HG02981 (cell line): ENCODE measurements around the gene SLFNL1.

Experiments
- ATAC-seq: cut with Tn5 transposase; IDR thresholded peaks from one replicate; pipeline ENCODE4 v1.9.1; 2021; ENCODE audit warnings: mild to moderate bottlenecking, moderate library complexity; ENCODE audit not compliant: unreplicated experiment

The SLFNL1 gene

GRCh38 chr1:41020654-41021053 is 871 bp downstream of the SLFNL1 start:
- ATAC-seq: no peak

GRCh38 chr1:41020109-41020576 is 1.4 kb downstream of the SLFNL1 start:
- no peak for ATAC-seq

GRCh38 chr1:41019353-41019745 is 2.2 kb downstream of the SLFNL1 start:
- ATAC-seq: no peak

GRCh38 chr1:41018018-41018410 is 3.5 kb downstream of the SLFNL1 start:
- ATAC-seq: no peak

GRCh38 chr1:41017141-41018017 is 4.1 kb downstream of the SLFNL1 start:
- ATAC-seq: no peak

- ATAC-seq: no peak
Measured at GRCh38 chr1:41015897-41016470, 5.5 kb downstream of the SLFNL1 start.

- ATAC-seq: no peak
Measured at GRCh38 chr1:41015281-41015896, 6.1 kb downstream of the SLFNL1 start.

GRCh38 chr1:41014871-41015270 is 6.7 kb downstream of the SLFNL1 start:
- no peak for ATAC-seq

GRCh38 chr1:41013796-41014195 is 7.7 kb downstream of the SLFNL1 start:
- ATAC-seq: no peak

GRCh38 chr1:41013024-41013423 is 8.5 kb downstream of the SLFNL1 start:
- no peak for ATAC-seq

GRCh38 chr1:41010345-41010744 is 11.2 kb downstream of the SLFNL1 start:
- ATAC-seq: no peak

- no peak for ATAC-seq
Measured at GRCh38 chr1:41009466-41009865, 12.1 kb downstream of the SLFNL1 start.

GRCh38 chr1:41006942-41007865 is 14.3 kb downstream of the SLFNL1 start:
- ATAC-seq: no peak

- no peak for ATAC-seq
Measured at GRCh38 chr1:41005876-41006275, 15.6 kb downstream of the SLFNL1 start.

GRCh38 chr1:41003640-41004220 is 17.8 kb downstream of the SLFNL1 start:
- peak; percentile 96 for ATAC-seq

GRCh38 chr1:41003127-41003639 is 18.3 kb downstream of the SLFNL1 start:
- no peak for ATAC-seq

- ATAC-seq: no peak
Measured at GRCh38 chr1:40998668-40999067, 22.9 kb downstream of the SLFNL1 start.

- ATAC-seq: no peak
Measured at GRCh38 chr1:40997096-40997495, 24.4 kb downstream of the SLFNL1 start.

- ATAC-seq: no peak
Measured at GRCh38 chr1:40989066-40989465, 32.5 kb downstream of the SLFNL1 start.

GRCh38 chr1:40988280-40988679 is 33.2 kb downstream of the SLFNL1 start:
- no peak for ATAC-seq
